Hepatocyte (in vitro differentiated cells): ENCODE results near the gene GHDC. TPM values are rescaled to one million over a fixed set of nuclear protein-coding genes. Genes with fewer than 3 reads are reported as not detected.

Experiments used
- DNase-seq: peaks from one replicate; pipeline ENCODE4 v3.0.0-alpha.2; 2016; ENCODE audit warnings: low spot score
- H2AFZ ChIP-seq: fragments of 200-600 bp; sonication (generic); 2 replicates; pipeline ENCODE4 v1.6.0; 2016; ENCODE audit warnings: antibody characterized with exemption, mild to moderate bottlenecking
- H3K27ac ChIP-seq: fragments of 200-600 bp; sonication (generic); 2 replicates; pipeline ENCODE4 v1.5.1; 2016; ENCODE audit warnings: mild to moderate bottlenecking
- H3K27me3 ChIP-seq: fragments of 200-600 bp; sonication (generic); 2 replicates; pipeline ENCODE4 v1.6.1; 2016
- H3K36me3 ChIP-seq: fragments of 200-600 bp; sonication (generic); replicated peaks from 2 replicates; pipeline ENCODE4 v1.5.1; 2016; ENCODE audit warnings: low read depth; ENCODE audit not compliant: insufficient read depth
- H3K4me1 ChIP-seq: fragments of 200-600 bp; sonication (generic); 2 replicates; pipeline ENCODE4 v1.5.1; 2016; ENCODE audit warnings: mild to moderate bottlenecking, moderate library complexity; ENCODE audit not compliant: insufficient read depth
- H3K4me2 ChIP-seq: fragments of 200-600 bp; sonication (generic); 2 replicates; pipeline ENCODE4 v1.6.0; 2016
- H3K4me3 ChIP-seq: fragments of 200-600 bp; sonication (generic); 2 replicates; pipeline ENCODE4 v1.5.1; 2016; ENCODE audit warnings: mild to moderate bottlenecking
- H3K79me2 ChIP-seq: fragments of 200-600 bp; sonication (generic); 2 replicates; pipeline ENCODE4 v1.6.0; 2017; ENCODE audit warnings: mild to moderate bottlenecking
- H3K9me2 ChIP-seq: fragments of 200-600 bp; sonication (generic); replicated peaks from 2 replicates; pipeline ENCODE4 v1.6.0; 2017; ENCODE audit warnings: mild to moderate bottlenecking; ENCODE audit not compliant: insufficient read depth
- H3K9me3 ChIP-seq: fragments of 200-600 bp; sonication (generic); 2 replicates; pipeline ENCODE4 v1.5.1; 2016; ENCODE audit warnings: low read depth, mild to moderate bottlenecking
- H4K20me1 ChIP-seq: fragments of 200-600 bp; sonication (generic); 2 replicates; pipeline ENCODE4 v1.6.0; 2016; ENCODE audit warnings: mild to moderate bottlenecking; ENCODE audit not compliant: insufficient read depth, poor library complexity, severe bottlenecking
- EZH2 ChIP-seq: fragments of 200-600 bp; sonication (generic); IDR thresholded peaks from 2 replicates; pipeline ENCODE4 v1.6.1; 2016; ENCODE audit warnings: antibody characterized with exemption, mild to moderate bottlenecking, borderline replicate concordance
- EZH2phosphoT487 ChIP-seq: fragments of 200-600 bp; sonication (generic); IDR thresholded peaks from one replicate; pipeline ENCODE4 v1.6.1; 2018; ENCODE audit warnings: antibody characterized with exemption, mild to moderate bottlenecking, low read depth, moderate library complexity; ENCODE audit not compliant: unreplicated experiment, severe bottlenecking
- WGBS: methylation state at CpG from one replicate; pipeline ENCODE4 v1.1.6; 2016; ENCODE audit warnings: low lambda C conversion rate; ENCODE audit errors: missing lambda C conversion rate; 5-methylcytosine and 5-hydroxymethylcytosine counted together
- polyA plus RNA-seq: library from polyadenylated mRNA; unstranded; fragments of >200 nt; fragmentation: Nextera tagmentation; extraction: Ambion mirVana; gene quantifications from 2 replicates; pipeline ENCODE4 v1.2.1, GENCODE V29; 2016
- total RNA-seq: library from RNA; depleted of rRNA; stranded (reverse); fragments of >200 nt; gene quantifications from 2 replicates; pipeline ENCODE4 v1.2.3, GENCODE V29; 2014
- TF ChIP-seq, protein P1 (sequence below): fragments of 200-600 bp; sonication (generic); IDR thresholded peaks from 2 replicates; pipeline ENCODE4 v1.5.1; 2016; ENCODE audit warnings: antibody characterized with exemption, mild to moderate bottlenecking; ENCODE audit not compliant: poor library complexity

The GHDC gene
- total and polyA plus RNA-seq, 2 experiments from 2014 or later: 7.0 to 7.2 TPM

GRCh38 chr17:42179335-42179734 is 15.0 kb downstream of the GHDC start:
- DNase-seq: no peak
- no peaks in the 10 kb centered on the region for H3K36me3 ChIP-seq

DNA sequence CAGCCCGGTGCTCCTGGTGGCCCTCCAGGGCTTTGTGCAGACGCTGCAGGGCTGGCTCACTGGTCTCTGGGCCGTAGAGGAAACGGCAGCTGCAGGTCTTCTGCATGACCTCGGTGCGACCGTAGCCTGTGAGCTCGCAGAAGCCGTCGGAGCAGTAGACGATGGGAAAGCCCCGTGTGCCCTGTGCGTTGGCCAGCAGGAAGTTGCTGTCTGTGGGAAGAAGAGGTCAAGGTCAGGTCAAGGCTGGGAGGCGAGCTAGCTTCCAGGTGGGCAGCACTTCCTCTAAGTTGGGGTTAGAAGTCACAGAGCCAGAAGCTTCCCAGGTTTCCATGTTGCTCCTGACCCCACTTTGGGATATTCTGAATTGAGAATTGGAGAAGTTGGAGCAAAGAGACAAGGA is 15.5 kb downstream of the GHDC start:
- Histone ChIP-seq H3K4me3 (no peak overlapping the region), H4K20me1 (no peaks in the 10 kb centered on the region), H3K27ac (no peak overlapping the region), H3K27me3 (peaks cover 48% of the 10 kb centered on the region), H3K36me3 (no peaks in the 10 kb centered on the region), H3K9me2 (no peaks in the 10 kb centered on the region), H3K9me3 (no peaks in the 10 kb centered on the region), H2AFZ (no peak overlapping the region), H3K4me2 (no peak overlapping the region), H3K4me1 (peaks cover 17% of the 10 kb centered on the region), H3K79me2 (no peaks in the 10 kb centered on the region)
- no peak for DNase-seq
- 63% methylated on average over 14 of the region's 14 CpGs for WGBS
- TF ChIP-seq EZH2phosphoT487: no peak
- TF ChIP-seq EZH2: no peak
- TF ChIP-seq, protein P1, sequence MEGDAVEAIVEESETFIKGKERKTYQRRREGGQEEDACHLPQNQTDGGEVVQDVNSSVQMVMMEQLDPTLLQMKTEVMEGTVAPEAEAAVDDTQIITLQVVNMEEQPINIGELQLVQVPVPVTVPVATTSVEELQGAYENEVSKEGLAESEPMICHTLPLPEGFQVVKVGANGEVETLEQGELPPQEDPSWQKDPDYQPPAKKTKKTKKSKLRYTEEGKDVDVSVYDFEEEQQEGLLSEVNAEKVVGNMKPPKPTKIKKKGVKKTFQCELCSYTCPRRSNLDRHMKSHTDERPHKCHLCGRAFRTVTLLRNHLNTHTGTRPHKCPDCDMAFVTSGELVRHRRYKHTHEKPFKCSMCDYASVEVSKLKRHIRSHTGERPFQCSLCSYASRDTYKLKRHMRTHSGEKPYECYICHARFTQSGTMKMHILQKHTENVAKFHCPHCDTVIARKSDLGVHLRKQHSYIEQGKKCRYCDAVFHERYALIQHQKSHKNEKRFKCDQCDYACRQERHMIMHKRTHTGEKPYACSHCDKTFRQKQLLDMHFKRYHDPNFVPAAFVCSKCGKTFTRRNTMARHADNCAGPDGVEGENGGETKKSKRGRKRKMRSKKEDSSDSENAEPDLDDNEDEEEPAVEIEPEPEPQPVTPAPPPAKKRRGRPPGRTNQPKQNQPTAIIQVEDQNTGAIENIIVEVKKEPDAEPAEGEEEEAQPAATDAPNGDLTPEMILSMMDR: no peak

More at GRCh38 chr17:42179335-42179734, 15.0 kb downstream of the GHDC start:
- TF ChIP-seq EZH2phosphoT487 (no peak), EZH2 (no peak)
- TF ChIP-seq, protein P1: no peak
- Histone ChIP-seq H3K79me2 (no peaks in the 10 kb centered on the region), H3K9me3 (no peaks in the 10 kb centered on the region), H3K27me3 (peaks cover 49% of the 10 kb centered on the region), H3K4me3 (no peak overlapping the region), H3K27ac (no peak overlapping the region), H2AFZ (no peak overlapping the region), H3K4me1 (peaks cover 17% of the 10 kb centered on the region), H3K4me2 (no peak overlapping the region), H3K9me2 (no peaks in the 10 kb centered on the region), H4K20me1 (no peaks in the 10 kb centered on the region)
- WGBS: 19% methylated on average over 1 of the region's 1 CpG

- H3K4me3 ChIP-seq: no peak overlapping the region
- WGBS: 86% methylated on average over 2 of the region's 2 CpGs
- peaks cover 5% of the 10 kb centered on the region for H3K4me1 ChIP-seq
- no peak overlapping the region for H3K4me2 ChIP-seq
- H3K36me3 ChIP-seq: no peaks in the 10 kb centered on the region
- peaks cover 38% of the 10 kb centered on the region for H3K27me3 ChIP-seq
- no peak for DNase-seq
- TF ChIP-seq EZH2phosphoT487 (no peak), EZH2 (no peak)
- TF ChIP-seq, protein P1: no peak
- H3K27ac ChIP-seq: no peak overlapping the region
- no peak overlapping the region for H2AFZ ChIP-seq
- no peaks in the 10 kb centered on the region for H4K20me1 ChIP-seq
- no peaks in the 10 kb centered on the region for H3K9me3 ChIP-seq
- no peaks in the 10 kb centered on the region for H3K79me2 ChIP-seq
- H3K9me2 ChIP-seq: no peaks in the 10 kb centered on the region
Observed at GRCh38 chr17:42177684-42178083, 16.6 kb downstream of the GHDC start.
